Heart right ventricle (tissue), 16 donors: ENCODE results near the gene CIAPIN1. TPM values are rescaled to one million over a fixed set of nuclear protein-coding genes. Genes with fewer than 3 reads are reported as not detected.
"Not testable (repeated sequence)": the region's sequence is repeated elsewhere in the genome, so short reads cannot be mapped to it uniquely, and the experiment has no call there.

Source experiments
- ATAC-seq, 8 donors: fragments of 200-7000 bp; cut with Tn5 transposase; one replicate each; pipeline ENCODE4 v1.9.1; 2020; ENCODE audit warnings: mild to moderate bottlenecking in 8 of 8, moderate library complexity in 8 of 8, moderate number of reproducible peaks in 1 of 8
- DNase-seq, 2 donors: peaks; one replicate each; pipeline ENCODE4 v3.0.0-alpha.2; 2020
- H3K27ac ChIP-seq, 10 donors: fragments of 200-600 bp; sonication (generic) in 2 of 10; one replicate each; pipeline versions ENCODE4 v1.5.0 to v1.8.0; 2020 to 2022; ENCODE audit warnings: mild to moderate bottlenecking in 3 of 10
- H3K27me3 ChIP-seq, 7 donors: fragments of 200-600 bp; one replicate each; pipeline ENCODE4 v1.8.0; 2021 to 2022; ENCODE audit warnings: mild to moderate bottlenecking in 2 of 7
- H3K36me3 ChIP-seq, 9 donors: fragments of 200-600 bp; sonication (generic) in 1 of 9; one replicate each; pipeline versions ENCODE4 v1.5.0 to v1.8.0; 2020 to 2022; ENCODE audit warnings: mild to moderate bottlenecking in 2 of 9
- H3K4me1 ChIP-seq, 9 donors: fragments of 200-600 bp; sonication (generic) in 1 of 9; one replicate each; pipeline versions ENCODE4 v1.5.0 to v1.8.0; 2020 to 2022; ENCODE audit warnings: mild to moderate bottlenecking in 4 of 9
- H3K4me3 ChIP-seq, 10 donors: fragments of 200-600 bp; sonication (generic) in 2 of 10; one replicate each; pipeline versions ENCODE4 v1.5.0 to v1.8.0; 2020 to 2022; ENCODE audit warnings: mild to moderate bottlenecking in 7 of 10, moderate library complexity in 2 of 10
- H3K9me3 ChIP-seq, 11 donors: fragments of 200-600 bp in 10 of 11; sonication (generic) in 2 of 11; one replicate each; pipeline versions ENCODE4 v1.5.0 to v1.8.0; 2013 to 2022; ENCODE audit warnings: mild to moderate bottlenecking in 2 of 11, control low read depth in 1 of 11, moderate library complexity in 1 of 11
- WGBS, 2 donors: extraction: QIAGEN DNeasy Blood & Tissue Kit; methylation state at CpG; one replicate each; pipeline ENCODE4 v1.1.7; 2013; ENCODE audit warnings: inconsistent platforms in 1 of 2; 5-methylcytosine and 5-hydroxymethylcytosine counted together
- intact Hi-C, 10 donors: fragments of 100-400 bp; cut with DNase I; formaldehyde crosslinking; loops; one replicate each; pipeline versions ENCODE4 v1.11.1 to v1.14.2; 2022
- polyA plus RNA-seq, 2 donors: library from polyadenylated mRNA; stranded (reverse); fragments of 200-250 nt; gene quantifications; one replicate each; pipeline ENCODE4 v1.2.3, GENCODE V29; 2013
- total RNA-seq, 10 donors: library from RNA; stranded (reverse); fragmentation: NEBNext Ultra II Directional in 3 of 10; extraction: Animal tissue kit (Norgen Biotek cat#: 25700) in 3 of 10; gene quantifications; one replicate each; pipeline versions ENCODE4 v1.2.1 to v1.2.4, GENCODE V29; 2021 to 2023
- TF ChIP-seq, protein P1 (sequence below), 9 donors: fragments of 200-600 bp; sonication (generic) in 2 of 9; IDR thresholded peaks; one replicate each; pipeline versions ENCODE4 v1.5.0 to v1.8.0; 2021 to 2022; ENCODE audit warnings: antibody characterized with exemption in 9 of 9, mild to moderate bottlenecking in 5 of 9, moderate library complexity in 1 of 9
- donor health status: Arrhythmogenic right ventricular cardiomyopathy.
- donor health status: ischemic (EF 13 %, LVEDD 7.1; RV severe dilation, severe dysfunction).
- donor health status: healthy with polysubstance abuse.
- donor health status: DM: no; HTN: yes; CAD: no.
- donor health status: DM: no; HTN: no; CAD: no.
- donor health status: ischemic (EF 25% LVEDD 6.9; RV normal size, moderate dysfunction).
- donor health status: ischemic (EF 25% LVEDD 5.7; RV mildly dilated, moderate dysfunction).
- donor health status: healthy.
- donor health status: DM: yes; HTN: yes; CAD: no.
- donor health status: Ischemic cardiomyopathy.
- donor health status: ischemic (EF 35%, LVEDD 5.7; RV mildly dilated, moderate dysfunction).
- donor health status: nonischemic (EF 11% LVEDD 7.7; RV severe dilation, severe dysfunction).
- donor health status: DM: yes; HTN: yes; CAD: no.
- donor health status: PGD.
- donor health status: ischemic (EF 29% LVEDD 5.4; RV normal size, mild dysfunction).
- donor health status: nonischemic (EF 23%, LVEDD 6.1; RV moderate dilation, normal function).

The CIAPIN1 gene
- total and polyA plus RNA-seq, 12 donors, result 20.1 to 75.1 (median 61.0) TPM

- WGBS, 2 donors, result 93 to 97% methylated on average over 2 of the region's 2 CpGs
- ATAC-seq (no peak), DNase-seq (no peak)
- Histone ChIP-seq H3K27me3 (no peaks in the 10 kb centered on the region), H3K36me3 (peaks cover 0 to 20% (median 0%) of the 10 kb centered on the region in 9 donors), H3K4me1 (peaks cover 2 to 56% (median 36%) of the 10 kb centered on the region in 9 donors), H3K9me3 (peaks cover 0 to 6% (median 0%) of the 10 kb centered on the region in 11 donors), H3K27ac (no peak overlapping the region), H3K4me3 (no peak overlapping the region)
- intact Hi-C loops, result loop anchor here in 1 of 10 donors (10.0 kb wide), 1 partner anchor 511 kb away; the partner anchor contains the start of gene HERPUD1
- TF ChIP-seq, protein P1, sequence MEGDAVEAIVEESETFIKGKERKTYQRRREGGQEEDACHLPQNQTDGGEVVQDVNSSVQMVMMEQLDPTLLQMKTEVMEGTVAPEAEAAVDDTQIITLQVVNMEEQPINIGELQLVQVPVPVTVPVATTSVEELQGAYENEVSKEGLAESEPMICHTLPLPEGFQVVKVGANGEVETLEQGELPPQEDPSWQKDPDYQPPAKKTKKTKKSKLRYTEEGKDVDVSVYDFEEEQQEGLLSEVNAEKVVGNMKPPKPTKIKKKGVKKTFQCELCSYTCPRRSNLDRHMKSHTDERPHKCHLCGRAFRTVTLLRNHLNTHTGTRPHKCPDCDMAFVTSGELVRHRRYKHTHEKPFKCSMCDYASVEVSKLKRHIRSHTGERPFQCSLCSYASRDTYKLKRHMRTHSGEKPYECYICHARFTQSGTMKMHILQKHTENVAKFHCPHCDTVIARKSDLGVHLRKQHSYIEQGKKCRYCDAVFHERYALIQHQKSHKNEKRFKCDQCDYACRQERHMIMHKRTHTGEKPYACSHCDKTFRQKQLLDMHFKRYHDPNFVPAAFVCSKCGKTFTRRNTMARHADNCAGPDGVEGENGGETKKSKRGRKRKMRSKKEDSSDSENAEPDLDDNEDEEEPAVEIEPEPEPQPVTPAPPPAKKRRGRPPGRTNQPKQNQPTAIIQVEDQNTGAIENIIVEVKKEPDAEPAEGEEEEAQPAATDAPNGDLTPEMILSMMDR (IDR thresholded peaks at IDR 0.05), result no peak
Observed at GRCh38 chr16:57445510-57445909, 1.7 kb downstream of the CIAPIN1 start.

DNA sequence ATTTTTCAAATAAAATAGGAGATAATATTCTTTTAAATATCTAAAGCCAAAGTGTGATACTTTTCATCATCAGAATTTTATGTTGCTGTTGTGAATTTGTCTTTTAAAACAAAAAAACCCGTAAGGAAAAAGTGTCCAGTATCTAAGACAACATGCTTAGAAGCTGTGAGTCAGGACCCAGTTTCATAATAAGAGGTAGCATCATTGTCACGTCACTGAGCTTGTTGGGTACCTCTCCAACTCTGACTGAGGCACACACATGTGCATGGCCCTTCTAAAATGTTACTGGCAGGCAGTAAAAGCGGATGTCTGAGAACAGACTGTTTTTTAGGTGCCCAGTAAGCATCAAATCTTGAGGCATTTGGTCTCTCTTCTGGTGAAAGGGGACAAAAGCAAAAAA, 2.5 kb downstream of the CIAPIN1 start:
- peaks cover 0 to 14% (median 4%) of the 10 kb centered on the region in 11 donors for H3K9me3 ChIP-seq
- no peak overlapping the region for H3K4me3 ChIP-seq
- H3K36me3 ChIP-seq, result peaks cover 0 to 28% (median 7%) of the 10 kb centered on the region in 9 donors
- no peak overlapping the region for H3K27ac ChIP-seq
- peaks cover 2 to 51% (median 36%) of the 10 kb centered on the region in 9 donors for H3K4me1 ChIP-seq
- H3K27me3 ChIP-seq, result no peaks in the 10 kb centered on the region
- ATAC-seq (no peak), DNase-seq (no peak)
- intact Hi-C loops, result loop anchor here in 1 of 10 donors (10.0 kb wide), 1 partner anchor 510 kb away; the partner anchor contains the start of gene HERPUD1
- TF ChIP-seq, protein P1 (IDR thresholded peaks at IDR 0.05), result no peak
- 78 to 82% methylated on average over 3 of the region's 3 CpGs for WGBS, 2 donors

- peaks cover 0 to 19% (median 11%) of the 10 kb centered on the region in 9 donors for H3K4me1 ChIP-seq
- 94 to 95% methylated on average over 8 of the region's 8 CpGs for WGBS, 2 donors
- not testable (repeated sequence) for H3K27ac ChIP-seq, H3K27me3 ChIP-seq, H3K4me3 ChIP-seq, DNase-seq, ATAC-seq
- H3K36me3 ChIP-seq, result peaks cover 0 to 69% (median 30%) of the 10 kb centered on the region in 9 donors
- intact Hi-C loops, result loop anchor here in 1 of 10 donors (10.0 kb wide), 1 partner anchor 506 kb away; the partner anchor contains the start of gene HERPUD1
- H3K9me3 ChIP-seq, result peaks cover 0 to 15% (median 5%) of the 10 kb centered on the region in 11 donors
Observed at GRCh38 chr16:57440551-57440950, 6.6 kb downstream of the CIAPIN1 start.

DNA sequence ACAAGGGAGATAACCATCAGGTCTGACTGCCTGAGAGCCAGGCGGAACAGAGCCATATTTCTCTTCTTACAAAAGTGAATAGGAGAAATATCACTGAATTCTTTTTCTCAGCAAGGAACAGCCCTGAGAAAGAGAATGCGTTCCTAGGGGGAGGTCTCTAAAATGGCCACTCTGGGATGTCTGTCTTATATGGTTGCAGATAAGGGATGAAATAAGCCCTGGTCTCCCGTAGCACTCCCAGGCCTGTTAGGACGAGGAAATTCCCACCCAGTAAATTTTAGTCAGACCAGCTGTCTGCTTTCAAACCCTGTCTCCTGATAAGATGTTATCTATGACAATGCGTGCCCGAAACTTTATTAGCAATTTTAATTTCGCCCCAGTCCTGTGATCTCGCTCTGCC, 7.2 kb downstream of the CIAPIN1 start:
- H3K27ac ChIP-seq, H3K27me3 ChIP-seq, ATAC-seq, DNase-seq, H3K4me3 ChIP-seq: not testable (repeated sequence)
- H3K4me1 ChIP-seq, result peaks cover 0 to 13% (median 5%) of the 10 kb centered on the region in 9 donors
- intact Hi-C loops, result loop anchor here in 1 of 10 donors (10.0 kb wide), 1 partner anchor 505 kb away; the partner anchor contains the start of gene HERPUD1
- 97% methylated on average over 8 of the region's 8 CpGs for WGBS, 2 donors
- H3K9me3 ChIP-seq, result peaks cover 0 to 15% (median 5%) of the 10 kb centered on the region in 11 donors
- H3K36me3 ChIP-seq, result peaks cover 0 to 75% (median 35%) of the 10 kb centered on the region in 9 donors

- intact Hi-C loops, result no loop called here
- H3K27ac ChIP-seq, result no peak overlapping the region
- no peak overlapping the region for H3K4me3 ChIP-seq
- H3K4me1 ChIP-seq, result no peaks in the 10 kb centered on the region
- H3K9me3 ChIP-seq, result peaks cover 0 to 14% (median 5%) of the 10 kb centered on the region in 11 donors
- ATAC-seq (no peak), DNase-seq (no peak)
- TF ChIP-seq, protein P1 (IDR thresholded peaks at IDR 0.05), result no peak
- no peaks in the 10 kb centered on the region for H3K27me3 ChIP-seq
- peaks cover 0 to 100% (median 75%) of the 10 kb centered on the region in 9 donors for H3K36me3 ChIP-seq
- WGBS, 2 donors, result 84 to 94% methylated on average over 1 of the region's 1 CpG
Observed at GRCh38 chr16:57435838-57436237, 11.3 kb downstream of the CIAPIN1 start.
